ACC112 (cell line): ENCODE results near the gene PRKAB1.

Source experiments
- H2AFZ ChIP-seq: fragments of 200-600 bp; sonication (generic); one replicate; pipeline ENCODE4 v1.6.0; 2017; ENCODE audit warnings: antibody characterized with exemption, low read length; ENCODE audit not compliant: unreplicated experiment
- H3K27ac ChIP-seq: fragments of 200-600 bp; sonication (generic); 2 replicates; pipeline ENCODE4 v1.5.1; 2014; ENCODE audit warnings: low read depth, mild to moderate bottlenecking, antibody characterized with exemption, low read length, moderate library complexity
- H3K27me3 ChIP-seq: fragments of 200-600 bp; sonication (generic); 2 replicates; pipeline ENCODE4 v1.6.1; 2014; ENCODE audit warnings: mild to moderate bottlenecking, antibody characterized with exemption, low read length, moderate library complexity, mixed read lengths; ENCODE audit not compliant: insufficient read depth
- H3K36me3 ChIP-seq: fragments of 200-600 bp; sonication (generic); 2 replicates; pipeline ENCODE4 v1.6.1; 2016; ENCODE audit warnings: mild to moderate bottlenecking, antibody characterized with exemption, low read length, moderate library complexity, mixed read lengths; ENCODE audit not compliant: insufficient read depth
- H3K4me1 ChIP-seq: fragments of 200-600 bp; sonication (generic); one replicate; pipeline ENCODE4 v1.6.1; 2016; ENCODE audit warnings: low read length, mixed read lengths; ENCODE audit not compliant: insufficient read depth, unreplicated experiment, control insufficient read depth
- H3K4me3 ChIP-seq: fragments of 200-600 bp; sonication (generic); 2 replicates; pipeline ENCODE4 v1.5.1; 2014; ENCODE audit warnings: mild to moderate bottlenecking, low read depth, low read length
- H3K79me2 ChIP-seq: fragments of 200-600 bp; sonication (generic); one replicate; pipeline ENCODE4 v1.6.0; 2016; ENCODE audit warnings: low read length; ENCODE audit not compliant: control insufficient read depth, unreplicated experiment, insufficient read depth

PRKAB1 gene

DNA sequence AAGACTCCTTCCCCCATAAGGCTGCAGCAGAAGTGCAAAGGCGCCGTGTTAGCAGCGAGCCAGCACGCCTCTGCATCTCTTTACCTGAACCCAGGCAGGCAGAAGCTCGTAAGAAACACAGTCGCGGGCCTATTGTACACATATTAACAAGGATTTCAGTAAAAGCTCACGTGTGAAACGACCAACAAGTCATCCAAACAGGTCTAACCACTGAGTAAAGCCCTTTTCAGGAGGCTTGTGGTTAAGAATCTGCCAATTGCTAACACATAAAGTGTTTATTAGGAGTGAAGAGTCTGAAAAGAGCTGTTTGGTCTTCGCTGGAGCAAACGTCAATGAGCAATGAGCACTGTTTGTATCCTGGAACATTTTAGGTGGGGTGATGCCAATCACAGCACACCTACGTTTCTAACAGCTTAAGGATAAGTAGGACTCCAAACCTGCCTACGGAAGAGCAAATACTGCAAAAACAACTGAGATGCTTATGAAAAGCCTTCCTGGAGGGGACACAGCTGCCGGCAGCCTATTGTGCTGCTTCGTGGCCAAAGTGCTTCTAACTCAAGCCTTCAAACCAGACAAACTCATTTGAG, 43.1 kb downstream of the PRKAB1 start:
- peaks cover 44% of the 10 kb centered on the region for H3K36me3 ChIP-seq
- no peaks in the 10 kb centered on the region for H3K27me3 ChIP-seq
- no peak overlapping the region for H3K4me3 ChIP-seq
- H3K4me1 ChIP-seq: peaks cover 8% of the 10 kb centered on the region
- no peak overlapping the region for H3K27ac ChIP-seq
- H3K79me2 ChIP-seq: no peaks in the 10 kb centered on the region
- H2AFZ ChIP-seq: no peak overlapping the region

DNA sequence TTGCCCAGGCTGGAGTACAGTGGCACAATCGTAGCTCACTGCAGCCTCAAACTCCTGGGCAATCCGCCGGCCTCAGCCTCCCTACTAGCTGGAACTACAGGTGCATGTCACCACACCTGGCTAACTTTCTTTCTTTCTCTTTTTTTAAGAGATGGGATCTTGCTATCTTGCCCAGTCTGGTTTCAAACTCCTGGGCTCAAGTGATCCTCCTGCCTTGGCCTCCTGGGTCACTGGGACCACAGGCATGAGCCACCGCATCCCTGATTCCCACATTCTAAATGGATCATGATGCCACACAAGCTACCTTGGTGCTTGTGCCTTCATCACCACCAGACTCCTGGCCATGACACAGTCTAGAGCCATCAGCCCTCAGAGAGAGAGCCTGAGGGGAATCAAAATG, 43.8 kb downstream of the PRKAB1 start:
- no peak overlapping the region for H3K27ac ChIP-seq
- H3K4me1 ChIP-seq: peaks cover 14% of the 10 kb centered on the region
- peaks cover 44% of the 10 kb centered on the region for H3K36me3 ChIP-seq
- no peaks in the 10 kb centered on the region for H3K79me2 ChIP-seq
- H3K4me3 ChIP-seq: no peak overlapping the region
- H3K27me3 ChIP-seq: no peaks in the 10 kb centered on the region
- no peak overlapping the region for H2AFZ ChIP-seq

DNA sequence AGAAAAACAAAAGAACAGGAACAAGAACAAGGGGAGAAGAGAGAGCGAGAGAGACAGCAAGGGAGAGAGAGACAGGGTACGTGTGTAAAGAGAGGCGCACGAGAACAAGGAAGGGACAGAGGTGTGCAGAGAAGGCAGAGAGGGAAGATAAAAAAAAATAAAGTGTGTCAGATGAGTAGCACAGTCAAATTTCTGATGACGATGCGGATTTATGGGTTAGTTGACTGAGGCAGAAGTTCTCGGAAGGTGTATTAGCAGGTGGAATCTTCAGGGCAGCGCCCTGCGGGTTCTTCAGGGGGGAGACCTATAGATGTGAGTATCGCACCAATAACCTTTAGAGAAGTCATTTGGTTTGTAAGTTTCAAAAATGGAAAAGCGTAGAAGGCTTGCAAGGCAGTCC, 44.8 kb downstream of the PRKAB1 start:
- Histone ChIP-seq H3K27me3 (no peaks in the 10 kb centered on the region), H3K4me3 (no peak overlapping the region), H3K27ac (no peak overlapping the region), H3K79me2 (no peaks in the 10 kb centered on the region), H3K36me3 (peaks cover 41% of the 10 kb centered on the region), H3K4me1 (peaks cover 18% of the 10 kb centered on the region), H2AFZ (no peak overlapping the region)

DNA sequence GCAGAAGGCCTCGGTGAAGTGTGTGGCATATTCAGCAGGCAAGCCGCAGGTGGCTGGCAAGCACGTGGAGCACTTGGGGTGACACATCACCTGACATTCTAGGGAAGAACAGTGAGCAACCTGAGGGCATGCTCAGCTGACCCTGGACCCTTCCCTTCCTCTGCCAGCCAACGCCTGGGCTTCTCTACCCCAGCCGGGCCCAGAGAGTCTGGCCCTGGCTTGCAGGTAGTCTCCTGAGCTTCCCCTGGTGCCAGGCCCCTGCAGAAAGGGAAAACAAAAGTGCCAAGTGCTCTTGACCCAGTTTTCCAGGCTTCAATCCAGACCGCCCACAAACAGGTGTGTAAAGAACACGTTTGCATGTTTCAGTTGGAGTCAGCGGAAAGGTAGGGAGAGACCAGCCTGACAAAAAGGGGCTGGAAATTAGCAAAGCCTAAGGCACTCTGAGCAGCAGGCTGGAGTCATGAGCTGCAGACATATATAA, 45.7 kb downstream of the PRKAB1 start:
- peaks cover 18% of the 10 kb centered on the region for H3K4me1 ChIP-seq
- H3K36me3 ChIP-seq: peaks cover 41% of the 10 kb centered on the region
- H3K27me3 ChIP-seq: no peaks in the 10 kb centered on the region
- H3K79me2 ChIP-seq: no peaks in the 10 kb centered on the region
- H3K4me3 ChIP-seq: no peak overlapping the region
- no peak overlapping the region for H2AFZ ChIP-seq
- H3K27ac ChIP-seq: no peak overlapping the region

DNA sequence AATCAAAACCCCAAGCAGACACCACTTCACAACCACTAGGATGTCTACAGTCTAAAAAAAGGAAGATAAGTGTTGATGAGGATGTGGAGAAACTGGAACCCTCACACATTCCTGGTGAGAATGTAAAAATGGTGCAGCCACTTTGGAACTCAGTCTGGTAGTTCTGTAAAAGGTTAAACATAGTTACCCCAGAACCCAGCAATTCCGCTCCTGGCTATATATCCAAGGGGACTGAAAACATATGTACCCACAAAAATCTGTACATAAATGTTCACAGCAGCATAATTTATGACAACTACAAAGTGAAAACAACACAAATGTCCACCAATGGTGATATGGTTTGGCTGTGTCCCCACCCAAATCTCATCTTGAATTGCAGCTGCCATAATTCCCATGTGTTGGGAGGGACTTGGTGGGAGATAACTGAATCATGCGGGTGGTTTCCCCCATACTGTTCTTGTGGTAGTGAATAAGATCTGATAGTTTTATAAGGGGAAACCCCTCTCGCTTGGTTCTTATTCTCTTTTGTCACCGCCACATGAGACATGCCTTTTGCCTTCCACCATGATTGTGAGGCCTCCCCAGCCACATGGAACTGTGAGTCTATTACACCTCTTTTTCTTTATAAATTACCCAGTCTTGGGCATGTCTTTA, 46.8 kb downstream of the PRKAB1 start:
- H3K79me2 ChIP-seq: no peaks in the 10 kb centered on the region
- H3K27me3 ChIP-seq: no peaks in the 10 kb centered on the region
- H3K27ac ChIP-seq: no peak overlapping the region
- H3K36me3 ChIP-seq: peaks cover 34% of the 10 kb centered on the region
- H3K4me3 ChIP-seq: no peak overlapping the region
- no peak overlapping the region for H2AFZ ChIP-seq
- H3K4me1 ChIP-seq: peaks cover 18% of the 10 kb centered on the region

DNA sequence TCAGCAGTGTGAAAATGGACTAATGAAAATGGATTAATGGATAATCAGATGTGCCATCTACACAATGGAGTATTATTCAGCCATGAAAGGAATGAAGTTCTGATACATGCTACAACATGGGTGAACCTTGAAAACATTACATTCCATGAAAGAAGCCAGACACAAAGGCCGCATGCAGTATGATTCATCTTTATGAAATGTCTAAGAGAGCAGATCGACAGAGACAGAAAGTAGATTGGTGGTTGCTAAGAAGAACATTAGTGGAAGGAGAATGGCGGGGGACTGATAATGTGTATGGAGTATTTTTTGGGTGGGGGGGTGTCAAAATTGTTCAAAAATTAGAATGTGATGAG, 47.3 kb downstream of the PRKAB1 start:
- no peak overlapping the region for H3K4me3 ChIP-seq
- H3K79me2 ChIP-seq: no peaks in the 10 kb centered on the region
- no peaks in the 10 kb centered on the region for H3K27me3 ChIP-seq
- H3K36me3 ChIP-seq: peaks cover 34% of the 10 kb centered on the region
- no peak overlapping the region for H3K27ac ChIP-seq
- no peak overlapping the region for H2AFZ ChIP-seq
- H3K4me1 ChIP-seq: peaks cover 18% of the 10 kb centered on the region

DNA sequence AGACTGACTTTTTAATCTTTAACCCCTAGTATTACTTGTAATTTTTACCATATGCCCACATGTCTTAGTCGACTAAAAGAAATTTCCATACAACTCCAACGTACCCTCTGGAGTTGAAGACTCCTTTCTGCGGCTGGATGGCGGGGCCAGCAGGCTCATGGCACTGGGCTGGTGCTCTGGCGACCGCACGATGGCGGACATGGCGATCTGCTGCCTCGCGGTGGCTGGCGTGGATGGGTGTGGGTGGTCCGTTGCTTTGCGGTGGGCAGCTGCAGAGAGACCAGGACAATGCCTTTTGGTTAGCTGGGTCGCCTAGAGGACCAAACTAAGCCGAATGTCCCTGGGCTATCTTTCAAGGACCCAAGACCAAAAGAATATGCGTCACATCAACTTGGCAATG, 50.2 kb downstream of the PRKAB1 start:
- Histone ChIP-seq H3K4me1 (peaks cover 18% of the 10 kb centered on the region), H3K27me3 (no peaks in the 10 kb centered on the region)

DNA sequence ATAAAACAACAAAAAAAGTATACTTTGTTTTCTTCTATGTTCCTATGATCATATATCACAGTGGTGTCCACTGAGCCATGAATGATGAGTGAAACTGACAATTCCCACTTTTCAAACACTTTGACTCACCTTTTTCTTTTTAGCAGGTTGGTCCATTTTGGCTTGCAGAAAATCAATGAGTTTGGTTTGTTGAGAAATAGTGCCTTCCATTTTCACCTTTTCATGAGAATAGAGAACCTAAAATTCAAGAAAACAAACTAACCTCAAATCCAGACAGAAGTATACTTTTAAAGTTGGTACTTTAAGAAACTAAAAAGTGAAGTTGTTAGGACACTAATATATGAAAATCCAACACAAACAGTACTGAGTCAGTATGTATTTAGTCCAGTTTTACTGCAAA, 52.4 kb downstream of the PRKAB1 start:
- no peaks in the 10 kb centered on the region for H3K79me2 ChIP-seq
- H3K36me3 ChIP-seq: peaks cover 4% of the 10 kb centered on the region; the same call in 1 of the 2 replicates
- H3K4me1 ChIP-seq: peaks cover 17% of the 10 kb centered on the region
- H2AFZ ChIP-seq: no peak overlapping the region
- no peak overlapping the region for H3K27ac ChIP-seq
- H3K4me3 ChIP-seq: no peak overlapping the region
- H3K27me3 ChIP-seq: no peaks in the 10 kb centered on the region

More for the DNA sequence above, 50.2 kb downstream of the PRKAB1 start:
- no peak overlapping the region for H2AFZ ChIP-seq
- no peak overlapping the region for H3K4me3 ChIP-seq
- H3K36me3 ChIP-seq: peaks cover 23% of the 10 kb centered on the region
- no peak overlapping the region for H3K27ac ChIP-seq
- no peaks in the 10 kb centered on the region for H3K79me2 ChIP-seq

DNA sequence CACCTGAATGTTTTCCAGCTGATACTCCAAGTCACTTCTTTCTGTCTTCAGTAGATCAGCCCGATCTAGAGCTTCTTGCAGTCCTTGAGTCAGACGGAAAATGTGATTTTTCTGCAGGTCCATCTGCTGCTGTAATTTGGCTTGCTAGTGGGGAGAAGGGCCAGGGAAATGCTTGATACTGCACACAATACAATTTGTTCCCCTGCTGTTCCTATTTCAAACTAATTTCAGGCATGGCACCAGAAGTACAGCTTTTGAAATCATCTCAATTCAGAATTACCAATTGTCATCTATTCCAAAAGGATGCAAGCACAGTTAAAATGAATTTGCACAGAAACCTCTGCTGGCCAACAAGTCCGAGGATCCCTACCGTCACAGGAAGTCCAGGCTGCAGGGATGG, 53.4 kb downstream of the PRKAB1 start:
- no peaks in the 10 kb centered on the region for H3K79me2 ChIP-seq
- no peak overlapping the region for H2AFZ ChIP-seq
- H3K27me3 ChIP-seq: no peaks in the 10 kb centered on the region
- H3K36me3 ChIP-seq: no peaks in the 10 kb centered on the region
- peaks cover 8% of the 10 kb centered on the region for H3K4me1 ChIP-seq
- H3K27ac ChIP-seq: no peak overlapping the region
- no peak overlapping the region for H3K4me3 ChIP-seq

DNA sequence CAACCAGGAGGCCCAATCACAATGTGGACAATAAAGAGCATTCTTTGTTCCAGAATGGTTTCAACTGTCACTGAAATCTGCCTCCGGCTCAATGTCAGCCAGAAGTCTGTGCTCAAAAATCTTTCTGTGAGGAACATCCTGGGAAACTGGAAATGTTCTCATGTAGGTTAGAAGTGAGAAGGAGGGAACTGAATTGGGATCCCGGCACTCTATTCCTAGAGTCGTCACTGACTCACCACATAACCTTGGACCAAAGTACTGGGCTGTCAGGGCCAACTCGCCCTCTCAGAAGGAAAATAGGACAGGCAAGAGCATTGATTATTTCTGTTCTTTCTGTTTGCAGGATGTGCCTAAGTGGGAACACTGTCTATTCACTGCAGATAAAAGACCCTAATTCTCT, 57.6 kb downstream of the PRKAB1 start:
- H3K4me3 ChIP-seq: no peak overlapping the region
- no peaks in the 10 kb centered on the region for H3K79me2 ChIP-seq
- no peaks in the 10 kb centered on the region; the same call in 1 of the 2 replicates for H3K36me3 ChIP-seq
- H3K27me3 ChIP-seq: no peaks in the 10 kb centered on the region
- H3K27ac ChIP-seq: no peak overlapping the region
- H2AFZ ChIP-seq: no peak overlapping the region
- no peaks in the 10 kb centered on the region for H3K4me1 ChIP-seq
